ENCODE measurements around the gene COA8.
"Not testable (repeated sequence)": the region's sequence is repeated elsewhere in the genome, so short reads cannot be mapped to it uniquely, and the experiment has no call there.

COA8 gene

DNA sequence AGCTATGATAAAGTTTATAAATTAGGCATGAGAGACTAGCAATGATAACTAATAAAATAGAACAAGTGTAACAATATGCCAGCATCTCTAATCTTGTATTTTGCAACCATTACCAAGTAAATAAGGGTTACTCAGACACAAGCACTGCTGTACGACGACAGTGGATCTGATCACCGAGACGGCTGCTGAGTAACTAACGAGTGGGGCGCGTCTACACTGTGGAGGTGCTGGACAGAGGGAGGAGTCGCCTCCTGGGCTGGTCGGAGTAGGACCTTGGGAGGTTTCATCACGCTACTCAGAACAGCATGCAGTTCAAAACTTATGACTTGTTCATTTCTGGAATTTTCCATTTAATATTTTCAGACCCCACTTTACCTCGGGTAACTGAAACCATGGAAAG is 18.4 kb downstream of the COA8 start:
- DNase-seq: no peak

DNA sequence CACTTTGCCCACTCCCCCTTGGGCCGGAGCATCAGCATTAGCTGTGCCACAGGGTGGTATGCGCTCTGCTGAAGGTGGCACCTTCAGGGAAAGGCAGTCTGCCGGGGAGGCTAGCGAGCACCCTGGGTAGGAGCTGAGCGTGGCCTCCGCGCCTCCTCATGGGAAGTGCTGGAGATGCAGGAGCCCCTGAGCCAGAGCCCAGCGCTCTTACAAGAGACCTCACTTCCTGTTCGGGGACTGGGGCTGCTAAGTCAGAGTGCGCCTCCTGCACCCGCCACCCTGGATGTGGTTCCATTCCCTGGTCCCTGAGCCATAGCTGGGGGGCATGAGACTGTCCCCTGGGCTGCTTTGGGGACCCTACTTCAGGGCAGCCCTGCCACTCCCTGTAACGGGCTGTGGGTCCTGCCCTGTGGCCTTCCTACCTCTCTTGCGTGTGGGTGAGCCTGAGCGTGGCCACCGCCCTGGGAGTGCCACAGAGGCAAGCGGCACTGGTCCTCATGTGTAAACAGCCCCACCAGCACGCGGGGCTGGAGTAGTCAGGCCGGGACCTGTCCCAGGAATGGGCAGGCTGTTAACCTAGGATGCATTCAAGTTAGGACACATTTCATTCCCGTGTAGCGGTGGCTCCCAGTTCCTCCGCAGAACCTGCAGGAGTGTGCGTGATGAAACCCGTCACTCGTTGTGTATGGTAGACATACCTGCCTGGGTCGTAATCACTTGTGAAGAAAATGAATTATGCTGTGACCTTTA is 19.4 kb downstream of the COA8 start:
- DNase-seq: no peak

DNA sequence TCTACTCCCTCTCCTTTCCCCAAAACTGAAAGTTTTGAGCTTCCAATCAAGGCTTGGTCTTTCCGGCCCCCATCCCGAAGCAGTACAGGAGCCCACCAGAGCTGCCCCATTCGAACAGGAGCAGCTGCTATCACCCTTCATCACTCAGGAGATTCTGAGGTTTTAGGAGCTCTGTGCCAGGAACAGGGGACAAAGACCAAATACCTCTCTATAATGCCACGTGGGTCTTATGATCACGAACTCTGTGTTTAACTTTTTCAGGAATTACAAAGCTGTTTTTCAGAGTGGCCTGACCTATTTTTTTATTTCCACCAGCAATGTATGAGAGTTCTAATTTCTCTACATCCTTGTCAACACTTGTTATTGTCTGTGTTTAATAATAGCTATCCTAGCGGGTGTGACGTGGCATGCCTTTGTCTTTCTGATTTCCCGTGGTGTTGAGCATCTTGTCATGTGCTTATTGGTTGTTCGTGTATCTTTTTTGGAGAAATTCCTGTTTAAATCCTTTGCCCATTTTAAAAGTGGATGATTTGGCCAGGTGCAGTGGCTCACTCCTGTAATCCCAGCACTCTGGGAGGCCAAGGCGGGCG is 21.7 kb downstream of the COA8 start:
- no peak for DNase-seq

DNA sequence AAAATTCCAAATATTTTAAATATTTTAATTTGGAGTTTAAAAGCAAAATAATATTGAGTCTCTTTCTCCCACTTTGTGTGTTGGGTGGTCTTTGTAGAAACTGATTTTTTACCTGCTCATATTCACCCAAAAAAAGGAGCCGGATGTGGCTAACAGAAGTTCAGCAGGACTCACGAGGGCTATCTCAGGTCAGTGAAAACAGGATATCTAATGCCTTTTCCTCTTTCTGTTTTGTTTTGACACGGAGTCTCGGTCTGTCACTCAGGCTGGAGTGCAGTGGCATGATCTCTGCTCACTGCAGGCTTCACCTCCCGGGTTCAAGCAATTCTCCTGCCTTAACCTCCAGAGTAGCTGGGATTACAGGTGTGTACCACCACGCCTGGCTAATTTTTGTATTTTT is 30.8 kb downstream of the COA8 start:
- DNase-seq: peak in 1 of 3 experiments; percentile 51

DNA sequence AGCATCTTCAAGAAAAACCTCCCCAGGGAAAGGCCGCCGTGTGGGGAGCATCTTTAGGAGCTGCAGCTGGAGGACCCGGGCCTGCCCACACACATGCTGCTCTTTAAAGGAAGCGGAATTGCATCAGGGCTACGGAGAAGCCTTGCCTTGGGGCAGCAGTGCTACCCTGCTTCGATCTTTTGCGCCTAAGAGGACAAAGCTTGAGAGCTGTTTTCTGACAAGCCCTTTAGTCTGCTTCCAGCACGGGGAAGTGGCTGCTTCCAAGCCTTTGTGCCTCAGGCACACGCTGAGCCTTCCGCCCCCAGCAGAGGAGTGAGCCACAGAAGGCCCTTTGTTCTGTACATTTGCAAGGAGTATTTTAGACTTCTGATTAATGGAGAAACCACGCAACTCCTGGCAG is 31.5 kb downstream of the COA8 start:
- DNase-seq: peak; percentile 79 to 96 (median 89)

DNA sequence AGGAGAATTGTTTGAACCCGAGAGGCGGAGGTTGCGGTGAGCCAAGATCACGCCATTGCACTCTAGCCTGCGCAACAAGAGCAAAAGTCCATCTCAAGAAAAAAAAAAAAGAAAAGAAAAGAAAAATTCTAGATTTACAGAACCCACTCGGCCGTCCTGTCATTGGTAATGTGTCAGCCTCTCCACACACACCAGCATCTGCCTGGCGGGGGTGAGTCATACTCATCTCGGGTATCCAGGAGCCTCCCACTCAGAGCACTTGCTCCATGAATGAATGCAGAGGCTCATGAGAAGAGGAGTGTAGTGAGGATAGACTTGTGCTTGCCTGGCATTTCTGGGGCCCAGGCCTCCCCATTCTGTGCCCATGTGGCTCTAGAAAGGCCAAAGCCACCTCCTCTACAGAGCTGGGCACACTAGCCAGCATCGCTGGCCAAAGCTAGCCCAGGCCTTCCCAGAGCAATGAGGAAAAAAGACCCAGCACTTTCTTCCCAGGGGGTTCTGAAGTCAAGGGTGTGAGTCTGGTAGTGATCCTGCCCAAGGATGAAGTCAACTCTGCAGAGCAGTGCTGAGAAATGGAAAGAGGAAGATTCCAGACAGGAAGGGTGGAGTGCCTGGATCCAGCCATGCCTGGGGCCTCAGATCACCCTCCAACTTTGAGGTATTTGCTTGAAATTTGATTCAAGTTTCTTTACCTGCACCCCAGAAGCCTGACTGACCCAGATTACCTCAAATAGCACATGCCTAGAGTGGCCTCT is 35.0 kb downstream of the COA8 start:
- DNase-seq: no peak

DNA sequence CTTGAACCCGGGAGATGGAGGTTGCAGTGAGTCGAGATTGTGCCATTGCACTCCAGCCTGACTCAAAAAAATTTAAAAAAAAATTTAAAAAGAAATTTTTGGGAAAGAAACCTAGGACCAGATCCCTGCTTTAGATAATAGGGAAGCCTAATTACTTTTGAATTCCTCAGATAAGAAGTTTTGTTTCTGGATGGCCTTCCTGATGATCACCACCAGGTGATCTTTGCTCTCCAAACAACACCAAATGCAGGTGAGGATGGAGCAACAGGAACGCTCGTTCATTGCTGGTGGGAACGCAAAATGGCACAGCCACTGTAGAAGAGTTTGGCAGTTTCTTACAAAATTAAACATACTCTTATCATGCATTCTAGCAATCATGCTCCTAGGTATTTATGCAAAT is 37.7 kb downstream of the COA8 start:
- DNase-seq: no peak

DNA sequence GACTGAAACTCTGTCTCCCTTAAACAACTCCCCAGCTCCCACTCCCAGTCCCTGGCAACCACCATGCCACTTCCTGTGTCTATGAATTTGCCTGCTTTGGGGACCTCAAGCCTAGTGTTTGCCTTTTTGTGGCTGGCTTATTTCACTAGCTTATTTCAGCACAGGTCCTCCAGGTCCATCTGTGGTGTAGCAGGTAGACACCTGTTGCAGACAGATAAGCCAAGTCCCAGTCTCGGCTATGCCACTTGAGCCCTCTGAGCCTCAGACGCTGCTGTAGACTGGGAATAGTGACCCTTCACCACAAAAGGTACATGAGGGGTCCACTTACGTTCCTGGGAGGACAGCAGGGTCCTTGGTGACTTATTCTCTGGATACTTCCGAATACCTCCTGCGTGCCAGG is 41.9 kb downstream of the COA8 start:
- no peak for DNase-seq

DNA sequence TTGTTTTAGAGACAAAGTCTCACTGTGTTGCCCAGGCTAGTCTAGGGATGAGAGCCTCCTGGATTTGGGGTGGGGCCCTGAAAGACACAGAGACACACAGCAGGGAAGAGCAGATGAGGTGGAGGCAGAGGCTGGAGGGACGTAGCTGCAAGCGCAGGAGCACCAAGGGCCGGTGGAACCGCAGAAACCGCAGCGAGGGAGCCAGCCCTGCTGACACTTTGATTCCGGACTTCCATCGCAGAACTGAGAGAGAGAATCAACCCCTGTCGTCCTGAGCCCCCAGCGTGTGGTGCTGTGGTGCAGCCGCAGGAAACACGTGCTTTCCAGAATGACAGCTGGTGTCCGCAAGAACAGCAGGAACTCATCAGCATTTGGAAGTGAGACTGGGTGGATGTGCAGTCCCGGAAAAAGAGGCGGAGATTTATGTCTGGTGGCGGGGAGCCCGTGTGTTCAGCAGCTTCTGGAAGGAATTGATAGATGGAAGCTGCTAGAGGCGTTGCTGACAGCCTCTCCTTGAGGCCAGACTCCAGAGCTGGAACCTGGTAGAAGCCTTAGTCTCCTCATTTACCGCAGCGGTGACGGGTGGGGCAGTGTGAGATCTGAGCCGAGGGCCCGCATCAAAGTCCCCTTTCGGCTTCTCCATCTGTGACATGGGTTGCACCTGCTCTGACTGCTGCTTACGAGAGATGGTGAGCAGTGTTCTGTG is 44.4 kb downstream of the COA8 start:
- DNase-seq: peak; percentile 84 to 95 (median 86)

DNA sequence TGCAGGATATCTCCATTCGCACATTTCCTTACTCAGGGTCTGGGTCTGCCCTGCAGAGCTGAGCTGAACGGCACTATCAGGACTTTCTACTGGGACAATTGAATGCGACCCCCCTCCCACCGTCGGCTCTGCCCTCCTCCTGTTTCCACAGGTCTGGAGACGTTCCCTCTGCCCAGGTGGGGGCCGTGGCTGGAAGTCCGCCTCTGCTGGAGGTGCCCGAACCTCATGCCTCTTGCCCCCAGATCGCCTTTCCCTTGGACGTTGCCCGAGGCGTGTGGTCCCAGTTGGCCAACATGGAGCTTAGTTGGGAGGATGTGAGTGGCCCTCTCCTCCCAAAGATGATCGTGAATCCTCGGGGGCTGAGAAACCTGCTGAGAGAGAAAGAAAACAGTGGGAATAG is 45.1 kb downstream of the COA8 start:
- DNase-seq: peak in 2 of 3 experiments; percentile 42 to 57

DNA sequence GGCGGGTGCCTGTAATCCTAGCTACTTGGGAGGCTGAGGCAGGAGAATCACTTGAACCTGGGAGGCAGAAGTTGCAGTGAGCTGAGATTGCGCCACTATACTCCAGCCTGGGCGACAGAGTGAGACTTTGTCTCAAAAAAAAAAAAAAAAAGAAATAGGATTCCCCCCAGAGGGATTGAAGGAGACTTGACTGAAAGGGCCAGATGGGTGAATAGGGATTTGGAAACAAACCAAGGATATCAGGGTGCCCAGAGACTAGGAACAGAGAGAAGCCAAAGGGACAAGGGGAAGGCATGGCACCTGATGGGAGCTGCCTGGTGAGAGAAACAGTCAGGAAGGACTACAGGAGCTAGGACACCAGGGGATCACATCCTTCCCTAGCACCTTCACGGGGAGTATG is 46.3 kb downstream of the COA8 start:
- not testable (repeated sequence) for DNase-seq

DNA sequence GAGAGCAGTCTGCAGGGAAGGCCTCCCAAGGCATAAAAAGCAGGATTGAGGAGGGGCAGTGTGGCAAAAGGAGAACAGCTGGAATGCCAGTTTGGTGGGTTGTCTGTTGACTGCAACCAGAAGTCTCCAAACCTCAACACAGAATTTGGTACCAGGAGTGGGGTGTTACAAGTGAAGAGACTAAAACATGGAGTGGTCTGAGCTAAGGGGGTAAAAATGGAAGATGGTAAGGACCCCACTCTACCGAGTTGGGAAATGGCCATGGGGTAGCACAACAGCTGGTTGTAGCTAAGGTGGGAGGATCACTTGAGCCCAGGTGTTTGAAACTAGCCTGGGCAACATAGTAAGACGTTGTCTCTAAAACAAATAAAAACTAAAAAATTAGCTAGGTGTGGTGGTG is 48.5 kb downstream of the COA8 start:
- DNase-seq: no peak

DNA sequence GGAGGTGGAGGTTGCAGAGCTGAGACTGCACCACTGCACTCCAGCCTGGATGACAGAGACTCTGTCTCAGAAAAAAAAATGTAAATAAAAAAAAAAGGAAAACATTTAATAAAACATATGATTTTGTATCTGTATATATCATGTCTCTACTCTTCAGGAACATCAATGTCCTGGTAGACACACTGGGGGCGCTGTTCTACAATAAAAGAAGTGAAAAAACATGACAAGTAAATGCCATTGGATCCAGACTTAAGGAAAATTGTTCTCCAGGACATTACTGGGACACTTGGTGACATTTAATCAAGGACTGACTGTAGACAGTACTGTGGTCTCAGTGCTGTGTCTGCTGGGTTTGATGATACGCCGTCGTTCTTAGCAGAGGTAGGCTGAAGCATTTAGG is 50.8 kb downstream of the COA8 start:
- no peak for DNase-seq

DNA sequence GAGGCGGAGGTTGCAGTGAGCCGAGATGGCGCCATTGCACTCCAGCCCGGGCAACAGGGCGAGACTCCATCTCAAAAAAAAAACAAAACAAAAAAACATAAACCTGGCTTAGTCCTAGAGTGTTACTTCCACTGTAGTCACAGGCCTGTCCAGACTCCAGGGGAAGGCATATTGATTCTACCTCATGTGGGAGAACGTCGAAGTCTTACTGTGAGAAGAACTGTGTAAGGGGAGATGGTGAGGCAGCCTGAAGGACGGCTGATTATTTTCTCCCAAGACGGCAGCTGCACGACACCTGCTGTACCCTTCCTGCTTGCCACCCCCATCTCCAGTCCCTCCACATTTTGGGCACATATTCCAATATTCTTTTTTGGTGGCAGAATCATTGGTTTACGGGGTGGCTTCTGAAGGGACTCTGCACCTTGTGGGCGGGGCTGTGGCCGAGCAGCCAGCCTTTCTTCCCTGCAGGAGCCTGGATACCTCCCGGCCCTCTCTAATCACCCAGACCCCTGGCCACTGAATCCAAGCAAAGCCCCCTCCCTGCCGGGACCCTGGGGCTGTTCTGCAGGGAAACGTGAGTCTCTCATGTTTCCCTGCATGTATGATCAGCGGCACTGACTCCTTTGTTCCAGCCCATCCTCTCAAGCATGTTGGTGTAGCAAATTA is 54.0 kb downstream of the COA8 start:
- no peak for DNase-seq

DNA sequence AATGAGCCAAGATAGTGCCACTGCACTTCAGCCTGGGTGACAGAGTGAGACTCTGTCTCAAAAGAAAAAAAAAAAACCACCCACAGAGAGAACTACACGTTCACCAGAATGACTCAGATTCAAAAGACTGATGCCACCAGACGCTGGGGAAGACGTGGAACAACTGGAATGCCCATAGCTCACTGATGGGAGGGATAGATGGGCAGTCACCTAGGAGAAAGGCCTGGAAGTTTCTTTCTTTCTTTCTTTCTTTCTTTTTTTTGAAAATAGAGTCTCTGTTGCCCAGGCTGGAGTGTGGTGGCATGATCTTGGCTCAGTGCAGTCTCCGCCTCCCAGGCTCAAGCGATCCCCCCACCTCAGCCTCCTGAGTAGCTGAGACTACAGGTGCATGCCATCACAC is 56.3 kb downstream of the COA8 start:
- DNase-seq: no peak

DNA sequence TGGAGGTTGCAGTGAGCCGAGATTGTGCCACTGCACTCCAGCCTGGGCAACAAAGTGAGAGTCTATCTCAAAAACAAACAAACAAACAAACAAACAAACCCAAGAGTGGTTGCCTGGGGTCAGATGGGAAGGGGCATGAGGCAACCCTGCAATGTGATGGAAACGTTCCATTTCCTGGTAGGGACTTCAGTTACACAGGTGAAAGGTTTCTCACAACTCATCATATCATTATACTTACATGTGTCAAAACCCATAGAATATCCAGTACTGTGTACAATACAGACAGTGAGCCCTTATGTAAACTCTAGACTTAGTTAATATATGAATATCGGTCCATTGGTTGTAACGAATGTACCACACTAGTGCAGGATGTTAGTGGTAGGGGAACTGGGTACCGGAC is 59.1 kb downstream of the COA8 start:
- DNase-seq: no peak

DNA sequence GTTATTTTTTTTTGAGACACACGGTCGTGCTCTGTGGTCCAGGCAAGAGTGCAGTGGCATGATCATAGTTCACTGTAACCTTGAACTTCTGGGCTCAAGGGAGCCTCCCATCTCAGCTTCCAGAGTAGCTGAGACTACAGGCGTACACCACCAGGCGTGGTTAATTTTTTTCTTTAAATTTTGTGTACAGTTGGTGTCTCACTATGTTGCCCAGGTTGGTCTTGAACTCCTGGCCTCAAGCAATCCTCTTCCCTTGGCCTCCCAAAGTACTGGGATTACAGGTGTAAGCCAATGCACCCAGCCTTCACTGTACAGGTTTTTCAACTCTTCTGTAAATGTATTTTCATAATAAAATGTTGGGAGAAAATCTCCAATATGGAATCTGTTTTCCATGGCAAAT is 60.5 kb downstream of the COA8 start:
- no peak for DNase-seq

DNA sequence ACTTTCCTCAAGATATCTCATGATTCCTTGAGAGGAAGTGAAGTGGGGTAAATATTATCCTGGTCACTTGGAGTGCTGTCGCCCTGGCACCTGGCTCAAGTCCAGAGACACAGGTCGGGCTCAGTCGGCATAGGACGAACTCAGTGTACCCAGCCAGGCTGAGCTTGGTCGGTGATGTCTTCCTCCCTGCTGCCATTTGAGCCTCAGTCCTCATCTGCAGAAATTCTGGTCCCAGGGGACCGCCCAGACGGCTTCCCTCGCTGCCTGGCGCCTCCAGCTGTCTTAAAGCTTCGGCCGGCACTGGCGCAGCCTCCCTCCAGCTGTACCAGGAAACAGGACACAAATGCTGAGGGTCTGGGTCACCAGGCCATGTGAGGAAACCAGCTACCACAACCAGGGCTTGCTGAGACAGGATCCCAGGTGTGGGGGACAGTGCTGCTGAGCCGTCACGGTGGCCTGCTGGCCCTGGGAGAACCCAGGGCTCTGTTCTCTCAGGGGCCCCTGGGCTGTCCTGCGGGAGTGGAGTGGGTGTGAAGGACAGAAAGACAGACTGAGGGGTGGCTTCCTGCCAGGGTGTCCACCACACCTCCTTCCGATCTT is 61.2 kb downstream of the COA8 start:
- DNase-seq: peak in 1 of 3 experiments; percentile 91

DNA sequence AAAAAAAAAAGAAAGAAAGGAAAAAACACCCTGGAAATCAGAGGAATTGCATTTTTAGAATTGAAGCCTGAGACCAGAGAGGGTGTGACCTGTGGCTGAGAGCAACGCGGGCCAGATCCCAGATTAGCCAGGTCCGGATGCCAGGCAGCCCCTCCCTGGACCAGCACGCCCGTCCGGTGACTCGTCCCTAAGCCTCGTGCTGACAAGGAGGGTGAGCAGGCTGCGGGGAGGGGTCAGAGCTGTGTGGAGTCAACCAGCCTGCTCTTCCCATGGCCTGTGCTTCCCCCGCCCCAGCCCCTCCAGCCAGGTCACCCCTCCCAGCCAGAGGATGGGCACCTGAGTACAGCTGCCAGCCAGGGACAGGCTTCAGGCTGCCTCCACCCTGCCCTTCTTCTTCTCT is 62.1 kb downstream of the COA8 start:
- no peak for DNase-seq

DNA sequence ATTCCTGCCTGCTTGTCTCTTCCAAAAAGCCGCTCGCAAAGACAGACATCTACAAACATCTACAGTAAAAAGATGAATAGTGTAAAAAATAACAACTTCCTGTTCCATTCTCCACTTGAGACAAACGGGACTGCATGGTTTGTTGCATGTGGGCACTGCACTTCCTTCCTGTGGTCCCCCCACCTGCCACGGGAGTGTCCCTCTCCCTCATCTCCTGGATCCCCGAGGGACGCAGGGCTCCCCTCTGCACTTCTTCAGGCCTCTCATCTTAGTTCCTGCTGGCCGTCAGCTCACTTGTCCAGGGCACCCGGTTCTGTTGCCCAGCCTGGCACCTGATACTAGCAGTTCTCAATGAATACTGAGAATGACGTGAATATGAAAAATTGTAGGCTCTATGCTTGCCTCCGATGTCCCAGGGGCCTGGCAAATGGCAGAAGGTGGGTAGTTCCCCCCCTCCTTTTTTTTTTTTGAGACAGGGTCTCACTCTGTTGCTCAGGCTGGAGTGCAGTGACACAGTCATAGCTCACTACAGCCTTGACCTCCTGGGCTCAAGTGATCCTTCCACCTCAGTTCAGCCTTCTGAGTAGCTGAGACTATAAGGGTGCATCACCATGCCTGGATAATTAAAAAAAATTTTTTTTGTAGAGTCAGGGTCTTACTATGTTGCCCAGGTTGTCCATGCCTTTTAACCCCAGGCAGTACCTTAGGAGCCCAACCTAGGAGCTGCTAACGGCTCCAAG is 62.8 kb downstream of the COA8 start:
- peak in 1 of 3 experiments; percentile 13 for DNase-seq

DNA sequence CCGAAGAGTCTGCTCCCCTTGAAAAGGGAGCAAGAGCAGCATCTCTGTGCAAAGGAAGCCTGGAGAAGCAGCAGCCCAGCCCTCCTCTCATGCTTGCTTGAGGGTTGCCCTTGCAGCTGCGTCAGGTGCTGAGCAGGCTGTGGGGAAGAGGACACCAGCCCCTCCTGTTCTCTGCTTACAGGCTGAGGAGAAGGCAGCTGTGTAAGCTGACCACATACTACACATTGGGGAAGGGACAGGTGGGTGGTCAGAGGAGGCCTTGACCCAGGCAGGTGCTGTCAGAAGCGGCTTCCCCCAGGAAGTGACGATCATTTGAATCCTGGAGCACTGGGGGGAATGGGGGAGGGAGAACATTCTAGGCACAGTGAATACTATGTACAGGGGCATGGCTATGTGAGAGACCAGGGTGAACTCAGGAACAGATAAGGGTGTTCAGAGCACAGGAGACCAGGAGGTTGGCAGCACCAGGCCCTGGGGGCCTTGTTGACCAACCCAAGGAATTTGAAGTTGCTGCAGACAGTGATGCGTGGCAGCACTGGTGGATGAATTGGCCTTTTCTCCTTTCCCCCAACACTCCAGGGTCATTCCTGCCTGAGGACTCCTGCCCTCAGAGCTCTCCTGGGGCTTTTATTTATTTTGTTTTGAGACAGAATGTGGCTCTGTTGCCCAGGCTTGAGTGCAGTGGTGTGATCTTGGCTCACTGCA is 63.5 kb downstream of the COA8 start:
- DNase-seq: peak; percentile 37 to 76 (median 55)

All from NCI-H1417 (cell line).